HFFc6 (cell line): Measurements from ENCODE around the gene PLXNB3. TPM values are rescaled to one million over a fixed set of nuclear protein-coding genes. Genes with fewer than 3 reads are reported as not detected.

Experiments used
- DNase-seq: peaks from one replicate; pipeline ENCODE4 v3.0.0-alpha.2; 2018
- H3K27ac Mint-ChIP-seq: 2 replicates; pipeline ENCODE4 v1.8.0; 2020; ENCODE audit warnings: mild to moderate bottlenecking, mixed read lengths
- H3K27me3 Mint-ChIP-seq: 2 replicates; pipeline ENCODE4 v1.8.0; 2021; ENCODE audit warnings: mild to moderate bottlenecking, moderate library complexity, mixed read lengths; ENCODE audit not compliant: insufficient read depth
- H3K36me3 Mint-ChIP-seq: 2 replicates; pipeline ENCODE4 v1.8.0; 2021; ENCODE audit warnings: low read depth, mixed read lengths
- H3K4me1 Mint-ChIP-seq: 2 replicates; pipeline ENCODE4 v1.8.0; 2020; ENCODE audit warnings: low read depth, mixed read lengths
- H3K4me3 Mint-ChIP-seq: 2 replicates; pipeline ENCODE4 v1.8.0; 2020; ENCODE audit warnings: mild to moderate bottlenecking, moderate library complexity, mixed read lengths
- H3K9me3 Mint-ChIP-seq: 2 replicates; pipeline ENCODE4 v1.8.0; 2020; ENCODE audit warnings: mild to moderate bottlenecking, mixed read lengths
- total RNA-seq, 6 experiments: library from RNA; stranded (reverse); fragmentation: NEBNext Ultra II Directional; extraction: Animal tissue kit (Norgen Biotek cat#: 25700); gene quantifications; 2 replicates in 1 of 6; 3 replicates in 5 of 6; pipeline ENCODE4 v1.2.3, GENCODE V29; 2021
- TF ChIP-seq, protein P1 (sequence below): fragments of 200-600 bp; sonication (generic); IDR thresholded peaks from 2 replicates; pipeline ENCODE4 v1.5.0; 2021; ENCODE audit warnings: antibody characterized with exemption, mild to moderate bottlenecking

PLXNB3 gene
- total RNA-seq, 6 experiments from 2014 or later: 13.2 to 33.4 (median 15.8) TPM

- Mint-ChIP-seq H3K27ac (no peak overlapping the region), H3K27me3 (peaks cover 15% of the 10 kb centered on the region), H3K9me3 (no peaks in the 10 kb centered on the region), H3K4me1 (no peaks in the 10 kb centered on the region), H3K36me3 (no peaks in the 10 kb centered on the region), H3K4me3 (no peak overlapping the region; the same call in 1 of the 2 replicates)
- DNase-seq: no peak
- TF ChIP-seq, protein P1, sequence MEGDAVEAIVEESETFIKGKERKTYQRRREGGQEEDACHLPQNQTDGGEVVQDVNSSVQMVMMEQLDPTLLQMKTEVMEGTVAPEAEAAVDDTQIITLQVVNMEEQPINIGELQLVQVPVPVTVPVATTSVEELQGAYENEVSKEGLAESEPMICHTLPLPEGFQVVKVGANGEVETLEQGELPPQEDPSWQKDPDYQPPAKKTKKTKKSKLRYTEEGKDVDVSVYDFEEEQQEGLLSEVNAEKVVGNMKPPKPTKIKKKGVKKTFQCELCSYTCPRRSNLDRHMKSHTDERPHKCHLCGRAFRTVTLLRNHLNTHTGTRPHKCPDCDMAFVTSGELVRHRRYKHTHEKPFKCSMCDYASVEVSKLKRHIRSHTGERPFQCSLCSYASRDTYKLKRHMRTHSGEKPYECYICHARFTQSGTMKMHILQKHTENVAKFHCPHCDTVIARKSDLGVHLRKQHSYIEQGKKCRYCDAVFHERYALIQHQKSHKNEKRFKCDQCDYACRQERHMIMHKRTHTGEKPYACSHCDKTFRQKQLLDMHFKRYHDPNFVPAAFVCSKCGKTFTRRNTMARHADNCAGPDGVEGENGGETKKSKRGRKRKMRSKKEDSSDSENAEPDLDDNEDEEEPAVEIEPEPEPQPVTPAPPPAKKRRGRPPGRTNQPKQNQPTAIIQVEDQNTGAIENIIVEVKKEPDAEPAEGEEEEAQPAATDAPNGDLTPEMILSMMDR: no peak
Measured at GRCh38 chrX:153819384-153820040, 55.5 kb downstream of the PLXNB3 start.

GRCh38 chrX:153820601-153821000 lies 56.6 kb downstream of the PLXNB3 start:
- H3K4me3 Mint-ChIP-seq: no peak overlapping the region
- no peaks in the 10 kb centered on the region for H3K4me1 Mint-ChIP-seq
- H3K27ac Mint-ChIP-seq: no peak overlapping the region
- H3K9me3 Mint-ChIP-seq: no peaks in the 10 kb centered on the region
- H3K27me3 Mint-ChIP-seq: peaks cover 10% of the 10 kb centered on the region
- H3K36me3 Mint-ChIP-seq: no peaks in the 10 kb centered on the region
- TF ChIP-seq, protein P1: no peak
- no peak for DNase-seq

- no peaks in the 10 kb centered on the region for H3K36me3 Mint-ChIP-seq
- H3K27me3 Mint-ChIP-seq: peaks cover 10% of the 10 kb centered on the region
- no peaks in the 10 kb centered on the region for H3K9me3 Mint-ChIP-seq
- H3K4me1 Mint-ChIP-seq: no peaks in the 10 kb centered on the region
- H3K4me3 Mint-ChIP-seq: no peak overlapping the region
- DNase-seq: no peak
- no peak overlapping the region for H3K27ac Mint-ChIP-seq
- TF ChIP-seq, protein P1: no peak
Measured at GRCh38 chrX:153821066-153821465, 57.0 kb downstream of the PLXNB3 start.

DNA sequence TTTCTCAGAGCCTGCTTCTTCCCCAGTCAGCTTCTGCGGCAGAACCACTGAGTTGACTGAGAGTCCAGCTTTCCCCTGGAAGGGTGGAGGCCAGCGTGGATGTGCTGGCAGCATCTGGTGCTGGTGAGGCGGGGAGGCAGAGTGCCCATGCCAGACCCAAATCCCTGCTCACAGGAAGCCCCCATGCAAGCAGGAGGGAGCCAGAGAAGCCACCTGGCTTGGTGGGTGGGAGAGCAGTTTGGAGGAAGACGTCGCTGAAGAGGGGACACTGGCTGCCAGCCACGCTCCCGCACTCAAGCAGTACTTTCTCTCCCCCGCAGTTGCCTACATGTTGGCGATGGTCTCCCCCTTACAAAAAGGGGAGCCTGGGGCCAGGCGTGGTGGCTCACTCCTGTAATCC lies 60.3 kb downstream of the PLXNB3 start:
- TF ChIP-seq, protein P1: no peak
- no peak overlapping the region for H3K27ac Mint-ChIP-seq
- no peaks in the 10 kb centered on the region for H3K9me3 Mint-ChIP-seq
- H3K4me3 Mint-ChIP-seq: no peak overlapping the region
- no peaks in the 10 kb centered on the region for H3K36me3 Mint-ChIP-seq
- no peak for DNase-seq
- H3K27me3 Mint-ChIP-seq: peaks cover 10% of the 10 kb centered on the region
- no peaks in the 10 kb centered on the region for H3K4me1 Mint-ChIP-seq

GRCh38 chrX:153825042-153825441 lies 61.0 kb downstream of the PLXNB3 start:
- Mint-ChIP-seq H3K27me3 (peaks cover 8% of the 10 kb centered on the region), H3K27ac (no peak overlapping the region), H3K9me3 (no peaks in the 10 kb centered on the region), H3K4me3 (no peak overlapping the region), H3K4me1 (no peaks in the 10 kb centered on the region), H3K36me3 (no peaks in the 10 kb centered on the region)
- TF ChIP-seq, protein P1: no peak
- DNase-seq: no peak

Other genes starting within 250 kb of the PLXNB3 start
- gene ATP2B3, start 246.6 kb upstream of the PLXNB3 start, total RNA-seq: not detected
- 10 to 100 TPM; 25.7 to 31.9 (median 29.6) TPM for gene CCNQ, start 165.1 kb upstream of the PLXNB3 start, total RNA-seq
- not detected for gene DUSP9, start 117.0 kb upstream of the PLXNB3 start, total RNA-seq
- gene PNCK, start 90.4 kb upstream of the PLXNB3 start, total RNA-seq: under 1 TPM in 2 of 6 experiments, not detected in 4; 0.26 to 0.43 TPM
- gene SLC6A8, start 76.3 kb upstream of the PLXNB3 start, total RNA-seq: 10 to 100 TPM; 14.0 to 33.8 (median 17.7) TPM
- gene BCAP31, start 39.9 kb upstream of the PLXNB3 start, total RNA-seq: 100 to 1,000 TPM; 203 to 295 (median 218) TPM
- 10 to 100 TPM; 12.9 to 18.9 (median 14.5) TPM for gene ABCD1, start 39.4 kb upstream of the PLXNB3 start, total RNA-seq
- under 1 TPM; 0.14 to 0.51 (median 0.27) TPM for gene SRPK3, start 16.8 kb downstream of the PLXNB3 start, total RNA-seq
- gene IDH3G, start 30.1 kb downstream of the PLXNB3 start, total RNA-seq: 10 to 100 TPM; 60.2 to 67.1 (median 62.8) TPM
- gene SSR4, start 30.4 kb downstream of the PLXNB3 start, total RNA-seq: 100 to 1,000 TPM; 171 to 247 (median 182) TPM
- gene PDZD4, start 66.3 kb downstream of the PLXNB3 start, total RNA-seq: not detected
- gene L1CAM, start 121.9 kb downstream of the PLXNB3 start, total RNA-seq: 10 to 100 TPM; 13.1 to 89.2 (median 14.4) TPM
- gene AVPR2, start 140.4 kb downstream of the PLXNB3 start, total RNA-seq: not detected
- gene ARHGAP4, start 162.0 kb downstream of the PLXNB3 start, total RNA-seq: under 1 TPM; 0.18 to 0.63 (median 0.48) TPM
- gene NAA10, start 170.8 kb downstream of the PLXNB3 start, total RNA-seq: 100 to 1,000 TPM; 130 to 160 (median 146) TPM
- under 1 TPM in 4 of 6 experiments, not detected in 2; 0.23 to 0.75 (median 0.40) TPM for gene RENBP, start 180.4 kb downstream of the PLXNB3 start, total RNA-seq
- gene HCFC1, start 207.6 kb downstream of the PLXNB3 start, total RNA-seq: 10 to 100 TPM; 52.1 to 62.1 (median 59.0) TPM
- gene TMEM187, start 208.5 kb downstream of the PLXNB3 start, total RNA-seq: 1 to 10 TPM; 3.1 to 8.0 (median 5.7) TPM